ENCODE results near the gene GLRB. TPM values are rescaled to one million over a fixed set of nuclear protein-coding genes. Genes with fewer than 3 reads are reported as not detected.

GLRB gene
- total RNA-seq, 1 experiment from 2014 or later, result 0.70 TPM

DNA sequence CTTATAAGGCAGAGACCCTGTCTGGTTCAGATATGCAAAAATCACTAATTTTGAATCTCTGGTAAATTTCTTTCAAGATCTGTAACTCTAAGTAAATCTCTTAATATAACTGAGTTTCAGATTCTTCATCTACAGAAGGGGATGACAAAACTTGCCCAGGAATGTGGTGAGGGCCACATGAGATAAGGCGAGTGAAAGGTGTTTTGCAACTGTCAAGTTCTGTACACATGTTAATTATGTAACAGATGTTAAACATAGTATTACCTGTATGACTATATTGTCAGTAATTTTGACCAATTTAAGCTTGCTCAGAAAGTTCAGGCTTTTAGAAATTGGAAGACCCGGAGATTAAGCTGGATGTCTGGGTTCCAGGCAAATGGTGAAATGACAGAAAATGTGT, 549 bp upstream of the GLRB start:
- no peak overlapping the region for H3K14ac ChIP-seq (ENCODE audit: insufficient read depth, low read length)
- H3K4me1 ChIP-seq (ENCODE audit: insufficient read depth, low read length), result no peaks in the 10 kb centered on the region
- no peak overlapping the region for H3K27ac ChIP-seq (ENCODE audit: insufficient read length, low read depth, low read length)
- Mint-ChIP-seq H3K4me3 (peak overlapping the region; percentile 63 to 78), H3K9me3 (no peaks in the 10 kb centered on the region), H3K27me3 (ENCODE audit: low read depth) (peaks cover 35% of the 10 kb centered on the region), H3K27ac (no peak overlapping the region), H3K4me1 (peaks cover 14 to 17% of the 10 kb centered on the region in 2 experiments), H3K36me3 (ENCODE audit: insufficient read depth in 1 of 3, low read depth in 3 of 3) (no peaks in the 10 kb centered on the region)
- H3K4ac ChIP-seq (ENCODE audit: low read depth, low read length), result no peak overlapping the region
- TF ChIP-seq, protein P1, sequence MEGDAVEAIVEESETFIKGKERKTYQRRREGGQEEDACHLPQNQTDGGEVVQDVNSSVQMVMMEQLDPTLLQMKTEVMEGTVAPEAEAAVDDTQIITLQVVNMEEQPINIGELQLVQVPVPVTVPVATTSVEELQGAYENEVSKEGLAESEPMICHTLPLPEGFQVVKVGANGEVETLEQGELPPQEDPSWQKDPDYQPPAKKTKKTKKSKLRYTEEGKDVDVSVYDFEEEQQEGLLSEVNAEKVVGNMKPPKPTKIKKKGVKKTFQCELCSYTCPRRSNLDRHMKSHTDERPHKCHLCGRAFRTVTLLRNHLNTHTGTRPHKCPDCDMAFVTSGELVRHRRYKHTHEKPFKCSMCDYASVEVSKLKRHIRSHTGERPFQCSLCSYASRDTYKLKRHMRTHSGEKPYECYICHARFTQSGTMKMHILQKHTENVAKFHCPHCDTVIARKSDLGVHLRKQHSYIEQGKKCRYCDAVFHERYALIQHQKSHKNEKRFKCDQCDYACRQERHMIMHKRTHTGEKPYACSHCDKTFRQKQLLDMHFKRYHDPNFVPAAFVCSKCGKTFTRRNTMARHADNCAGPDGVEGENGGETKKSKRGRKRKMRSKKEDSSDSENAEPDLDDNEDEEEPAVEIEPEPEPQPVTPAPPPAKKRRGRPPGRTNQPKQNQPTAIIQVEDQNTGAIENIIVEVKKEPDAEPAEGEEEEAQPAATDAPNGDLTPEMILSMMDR (conservative IDR thresholded peaks at IDR 0.05), result no peak
- no CpG with 5 or more reads among the region's 2 CpGs for WGBS (ENCODE audit: extremely low coverage, insufficient read length, low lambda C conversion rate)
- no peak overlapping the region for H3T11ph ChIP-seq (ENCODE audit: low read length)
- no peaks in the 10 kb centered on the region for H3K79me2 ChIP-seq (ENCODE audit: insufficient read depth, low read length)
- no peak overlapping the region for H2BK15ac ChIP-seq (ENCODE audit: low read depth, low read length)
- peaks cover 3% of the 10 kb centered on the region for H3K23me2 ChIP-seq (ENCODE audit: insufficient read length, low read depth, low read length, poor library complexity, severe bottlenecking)
- no peaks in the 10 kb centered on the region for H4K20me1 ChIP-seq (ENCODE audit: control insufficient read depth, insufficient read depth, insufficient read length)
- no peak overlapping the region for H2BK12ac ChIP-seq (ENCODE audit: insufficient read length, low read depth, low read length)
- no peak overlapping the region for H4K91ac ChIP-seq (ENCODE audit: insufficient read length, low read depth, low read length)
- no peak overlapping the region for H3K18ac ChIP-seq (ENCODE audit: insufficient read length, low read depth, low read length)
- no peak overlapping the region for H4K5ac ChIP-seq (ENCODE audit: insufficient read length, low read depth, low read length)
- H3K56ac ChIP-seq (ENCODE audit: insufficient read length, low read depth, low read length), result no peak overlapping the region
- no peak overlapping the region for H2BK5ac ChIP-seq (ENCODE audit: insufficient read length, low read length)
- peaks cover 5% of the 10 kb centered on the region; the same call in 1 of the 2 replicates for H3K27me3 ChIP-seq (ENCODE audit: insufficient read depth, low read length)
- no peaks in the 10 kb centered on the region for H3K79me1 ChIP-seq (ENCODE audit: insufficient read depth, low read depth, low read length, poor library complexity, severe bottlenecking)
- no peak overlapping the region for H2BK120ac ChIP-seq (ENCODE audit: low read depth, low read length, poor library complexity, severe bottlenecking)
- no peak overlapping the region for H2BK20ac ChIP-seq (ENCODE audit: low read depth, low read length, poor library complexity, severe bottlenecking)
- DNase-seq, result no peak
- no peaks in the 10 kb centered on the region for H3K9me3 ChIP-seq (ENCODE audit: control insufficient read depth, low read depth, low read length)
- no peak overlapping the region for H2AFZ ChIP-seq (ENCODE audit: low read length)
- H3K9ac ChIP-seq (ENCODE audit: extremely low read depth, insufficient read length, low read length), result no peak overlapping the region
- peak overlapping the region; percentile 68 for H3K4me2 ChIP-seq (ENCODE audit: insufficient read depth, insufficient read length, low read length)
- H2AK5ac ChIP-seq (ENCODE audit: insufficient read length, low read length), result no peak overlapping the region
- H4K8ac ChIP-seq (replicated peaks; ENCODE audit: insufficient read length, low read depth, low read length), result no peak overlapping the region
- H3K23ac ChIP-seq (ENCODE audit: insufficient read length, low read depth, low read length), result no peak overlapping the region

Measured in H9 (cell line).